Activated CD8-positive, alpha-beta memory T cell treated with anti-CD3 and anti-CD28 coated beads for 48 hours (primary cell): ENCODE results near the gene ZFP3.
"Not testable (repeated sequence)": the region's sequence is repeated elsewhere in the genome, so short reads cannot be mapped to it uniquely, and the experiment has no call there.

Experiments used
- DNase-seq, 3 experiments: peaks; one replicate each; pipeline ENCODE4 v3.0.0-alpha.2; 2020; ENCODE audit warnings: low read depth in 2 of 3, low spot score in 2 of 3

ZFP3 gene

DNA sequence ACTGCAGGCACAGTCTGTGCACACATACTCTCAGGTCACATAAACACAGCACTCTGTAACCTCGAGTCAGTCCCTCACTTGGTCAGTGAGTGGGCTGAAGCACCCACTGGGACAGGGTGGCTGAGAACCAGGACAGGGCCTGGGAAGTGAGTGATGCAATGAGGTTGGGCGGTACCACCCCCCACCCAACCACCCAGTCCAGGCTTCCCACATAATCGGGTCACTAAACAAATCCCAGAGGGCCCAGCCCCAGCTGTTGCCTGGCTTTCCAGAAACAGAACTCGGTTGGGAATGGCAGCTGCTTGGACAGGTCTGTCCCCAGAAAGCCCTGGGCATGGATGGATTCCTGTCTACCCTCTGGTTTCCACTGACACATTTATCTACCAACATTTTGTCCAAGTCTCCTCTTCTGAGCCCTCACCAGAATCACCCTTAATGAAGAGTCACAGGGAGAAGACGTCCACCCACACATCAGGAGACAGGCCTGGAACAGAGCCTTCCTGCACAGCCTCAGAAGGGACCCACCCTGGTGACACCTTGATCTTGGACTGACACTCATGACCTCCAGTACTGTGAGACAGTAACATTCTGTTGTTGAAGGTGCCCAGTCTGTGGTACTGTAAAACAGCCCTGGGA lies 46.0 kb downstream of the ZFP3 start:
- not testable (repeated sequence) for DNase-seq

GRCh38 chr17:5124896-5125295 lies 46.6 kb downstream of the ZFP3 start:
- DNase-seq, result not testable (repeated sequence)

GRCh38 chr17:5126719-5127488 lies 48.6 kb downstream of the ZFP3 start:
- no peak for DNase-seq

- DNase-seq, result no peak
Observed at GRCh38 chr17:5127910-5128309, 49.6 kb downstream of the ZFP3 start.

DNA sequence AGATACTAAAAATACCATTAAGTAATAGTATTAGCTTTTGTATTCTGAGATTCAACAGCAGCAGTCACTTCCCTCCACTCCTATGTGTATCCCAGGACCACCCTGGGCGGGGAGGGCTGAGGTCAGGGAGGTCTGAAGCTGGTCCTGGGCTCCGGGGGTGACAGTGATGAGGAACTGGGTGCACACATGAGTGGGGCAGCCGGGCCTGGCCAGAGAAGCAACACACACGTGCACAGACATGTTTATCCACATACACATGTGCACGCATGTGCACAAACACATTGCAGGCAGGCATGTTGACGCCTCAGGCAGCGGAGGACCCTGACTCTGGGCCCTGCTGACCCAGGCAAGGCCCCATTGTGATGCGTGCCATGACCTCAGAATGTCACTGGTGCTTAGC lies 50.1 kb downstream of the ZFP3 start:
- not testable (repeated sequence) for DNase-seq

GRCh38 chr17:5128905-5129535 lies 50.8 kb downstream of the ZFP3 start:
- DNase-seq, result no peak

- DNase-seq, result not testable (repeated sequence)
Observed at GRCh38 chr17:5129770-5130169, 51.5 kb downstream of the ZFP3 start.

GRCh38 chr17:5130261-5130660 lies 52.0 kb downstream of the ZFP3 start:
- DNase-seq, result not testable (repeated sequence)

GRCh38 chr17:5130687-5131086 lies 52.4 kb downstream of the ZFP3 start:
- DNase-seq, result not testable (repeated sequence)

DNA sequence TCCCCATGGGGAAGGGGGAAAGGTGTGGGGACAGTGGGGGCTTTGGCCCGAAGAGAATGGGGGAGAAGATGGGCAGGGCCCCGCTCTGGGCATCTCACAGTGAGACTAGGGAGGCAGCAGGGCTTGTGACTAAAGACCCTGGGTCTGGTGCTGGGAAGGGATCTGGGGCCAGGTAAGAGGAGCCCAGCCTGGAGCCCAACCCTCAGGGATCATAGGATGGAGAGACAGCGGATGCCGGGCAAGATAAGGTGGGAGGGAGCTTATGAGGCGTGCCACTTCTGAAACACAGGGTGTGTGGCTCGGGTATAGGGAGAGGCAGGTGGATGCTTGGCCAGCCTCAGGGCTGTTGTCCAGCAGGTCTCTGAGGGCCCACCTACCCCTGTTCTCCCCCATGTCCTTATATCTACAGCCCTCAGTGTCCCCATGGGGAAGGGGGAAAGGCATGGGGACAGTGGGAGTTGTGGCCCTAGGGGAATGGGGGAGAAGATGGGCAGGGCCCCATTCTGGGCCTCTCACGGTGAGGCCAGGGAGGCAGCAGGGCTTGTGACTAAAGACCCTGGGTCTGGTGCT lies 53.0 kb downstream of the ZFP3 start:
- DNase-seq, result no peak

GRCh38 chr17:5131799-5132502 lies 53.7 kb downstream of the ZFP3 start:
- not testable (repeated sequence) for DNase-seq

GRCh38 chr17:5132503-5133225 lies 54.4 kb downstream of the ZFP3 start:
- not testable (repeated sequence) for DNase-seq

DNA sequence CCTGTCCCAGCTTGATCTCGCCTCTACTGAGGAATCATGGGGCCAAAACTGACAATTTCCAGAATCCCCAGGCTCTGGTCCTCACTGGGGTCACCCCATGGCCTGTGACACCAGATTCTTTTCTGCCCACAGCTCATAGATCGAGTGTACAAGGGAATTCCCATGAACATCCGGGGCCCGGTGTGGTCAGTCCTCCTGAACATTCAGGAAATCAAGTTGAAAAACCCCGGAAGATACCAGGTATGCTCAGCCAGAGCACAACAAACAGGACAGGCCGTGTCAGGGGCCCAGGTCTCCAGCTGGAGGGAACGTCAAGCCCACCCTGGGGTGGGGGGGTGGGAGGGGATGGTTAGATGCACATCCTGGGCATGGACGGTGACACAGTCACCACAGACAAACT lies 55.0 kb downstream of the ZFP3 start:
- DNase-seq, result no peak

DNA sequence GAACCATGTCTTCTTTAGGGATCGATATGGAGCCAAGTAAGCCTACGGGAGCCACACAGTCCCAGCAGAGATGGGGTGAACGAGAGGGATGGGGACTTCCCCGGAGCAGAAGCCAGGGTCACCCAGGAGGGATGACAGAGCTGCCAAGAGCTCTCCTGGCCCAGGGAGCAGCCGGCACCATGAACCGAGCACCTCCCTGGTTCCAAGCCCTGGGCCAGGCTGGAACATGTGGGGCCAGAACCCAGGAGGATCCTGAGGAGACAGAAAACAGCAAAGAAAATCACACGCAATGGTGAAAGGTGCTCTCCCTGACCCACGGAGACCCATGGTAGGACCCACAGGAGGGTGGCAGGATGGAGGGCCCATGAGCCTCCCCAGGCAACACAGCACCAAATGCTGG lies 55.7 kb downstream of the ZFP3 start:
- DNase-seq, result not testable (repeated sequence)

- DNase-seq, result not testable (repeated sequence)
Observed at GRCh38 chr17:5134571-5134970, 56.3 kb downstream of the ZFP3 start.

GRCh38 chr17:5135131-5135712 lies 57.0 kb downstream of the ZFP3 start:
- DNase-seq, result not testable (repeated sequence)

GRCh38 chr17:5135726-5136579 lies 57.7 kb downstream of the ZFP3 start:
- DNase-seq, result no peak

DNA sequence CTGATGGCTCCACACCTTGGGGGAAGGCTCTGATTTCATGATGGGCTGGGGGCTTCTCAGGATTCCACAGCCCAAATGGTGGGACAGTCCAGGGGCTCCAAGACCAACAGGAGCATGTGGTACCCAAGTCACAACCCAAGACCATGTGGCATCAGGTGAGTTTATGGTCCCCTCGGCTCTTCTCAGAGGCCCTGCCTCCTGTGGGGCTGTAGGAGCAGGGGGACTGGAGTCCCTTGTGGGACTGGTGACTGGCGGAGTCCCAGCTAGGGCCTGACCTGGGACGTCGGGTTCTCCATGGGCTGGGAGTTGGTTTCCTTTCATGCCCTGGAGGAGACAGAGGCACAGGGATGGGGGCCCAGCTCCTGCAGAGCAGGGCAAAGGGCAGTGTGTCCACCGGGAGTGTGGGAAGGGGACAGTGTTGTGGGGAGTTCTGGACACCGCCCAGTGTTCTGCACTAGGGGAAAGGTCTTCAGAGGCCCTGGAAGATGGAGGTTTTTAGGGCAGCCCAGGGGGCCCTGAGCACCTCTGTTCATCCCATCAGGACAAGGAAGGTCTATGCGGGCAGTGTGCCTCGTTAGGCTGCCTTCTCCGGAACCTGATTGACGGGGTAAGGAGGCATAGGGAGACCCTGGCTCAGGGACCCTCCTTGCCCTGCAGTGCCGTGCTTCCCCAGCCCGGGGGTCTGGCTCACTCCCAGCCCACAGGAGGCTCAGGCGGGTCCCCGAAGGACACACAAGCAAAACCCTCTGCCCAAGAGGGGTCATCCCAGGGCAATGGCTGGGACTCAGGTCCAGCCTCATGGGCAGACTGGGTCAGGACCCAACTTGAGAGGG lies 58.5 kb downstream of the ZFP3 start:
- not testable (repeated sequence) for DNase-seq
